Measurements from ENCODE around the gene EDNRA. TPM values are rescaled to one million over a fixed set of nuclear protein-coding genes. Genes with fewer than 3 reads are reported as not detected.

EDNRA gene
- total and polyA plus RNA-seq, 8 donors = 26.6 to 124 (median 101) TPM

GRCh38 chr4:147539959-147540358, 59.1 kb downstream of the EDNRA start:
- intact Hi-C loops (cut with DNase I) = no loop called here
- no peak for DNase-seq
- ATAC-seq = no peak

GRCh38 chr4:147542229-147542990, 61.5 kb downstream of the EDNRA start:
- intact Hi-C loops (cut with DNase I) = no loop called here
- Histone ChIP-seq H3K36me3 (no peaks in the 10 kb centered on the region), H3K4me1 (no peaks in the 10 kb centered on the region), H3K27ac (no peak overlapping the region), H3K27me3 (no peaks in the 10 kb centered on the region), H3K9me3 (no peaks in the 10 kb centered on the region), H3K4me3 (no peak overlapping the region)
- DNase-seq (no peak), ATAC-seq (no peak)
- TF ChIP-seq CTCF (IDR thresholded peaks at IDR 0.05) = no peak

More at GRCh38 chr4:147539959-147540358, 59.1 kb downstream of the EDNRA start:
- Histone ChIP-seq H3K27ac (no peak overlapping the region), H3K27me3 (no peaks in the 10 kb centered on the region), H3K36me3 (no peaks in the 10 kb centered on the region), H3K4me3 (no peak overlapping the region), H3K9me3 (no peaks in the 10 kb centered on the region), H3K4me1 (no peaks in the 10 kb centered on the region)
- no peak for TF ChIP-seq CTCF (IDR thresholded peaks at IDR 0.05)

- TF ChIP-seq CTCF (IDR thresholded peaks at IDR 0.05) = no peak
- Histone ChIP-seq H3K4me3 (no peak overlapping the region), H3K27ac (no peak overlapping the region), H3K27me3 (no peaks in the 10 kb centered on the region), H3K36me3 (no peaks in the 10 kb centered on the region), H3K9me3 (no peaks in the 10 kb centered on the region), H3K4me1 (no peaks in the 10 kb centered on the region)
- intact Hi-C loops (cut with DNase I) = no loop called here
- DNase-seq (no peak), ATAC-seq (no peak)
These were observed 62.1 kb downstream of the EDNRA start for GRCh38 chr4:147543034-147543433.

GRCh38 chr4:147546349-147546748, 65.5 kb downstream of the EDNRA start:
- intact Hi-C loops (cut with DNase I) = no loop called here
- H3K4me3 ChIP-seq = no peak overlapping the region

More at GRCh38 chr4:147546349-147546748, 65.5 kb downstream of the EDNRA start:
- TF ChIP-seq CTCF (IDR thresholded peaks at IDR 0.05) = no peak
- ATAC-seq = no peak
- Histone ChIP-seq H3K27me3 (no peaks in the 10 kb centered on the region), H3K27ac (no peak overlapping the region), H3K36me3 (no peaks in the 10 kb centered on the region), H3K9me3 (no peaks in the 10 kb centered on the region), H3K4me1 (no peaks in the 10 kb centered on the region)
- DNase-seq = no peak

All from left lung (tissue), 10 donors.